ENCODE measurements around the gene NT5C. TPM values are rescaled to one million over a fixed set of nuclear protein-coding genes. Genes with fewer than 3 reads are reported as not detected.
"Not testable (repeated sequence)": the region's sequence is repeated elsewhere in the genome, so short reads cannot be mapped to it uniquely, and the experiment has no call there.

The NT5C gene
- total RNA-seq, 1 donor, result 40.2 TPM

DNA sequence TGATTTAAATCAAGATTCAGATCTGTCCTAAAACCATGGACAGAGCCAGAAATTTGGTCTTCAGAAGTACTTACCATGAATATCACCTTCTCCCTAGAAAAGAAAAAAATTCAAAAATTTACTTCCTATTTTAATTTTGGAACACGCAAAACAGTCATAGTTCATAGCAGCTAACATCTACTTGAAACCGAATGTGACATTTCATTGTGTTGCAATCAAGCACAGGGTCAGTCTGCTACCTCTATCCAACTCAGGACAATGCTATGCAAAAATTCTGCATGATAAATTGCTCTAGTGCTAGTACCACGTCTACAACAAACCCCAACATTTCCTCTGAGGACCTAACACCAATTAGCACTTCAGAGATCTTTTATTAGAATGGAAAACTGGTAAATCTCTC lies 15.1 kb upstream of the NT5C start:
- TF ChIP-seq, protein P1, sequence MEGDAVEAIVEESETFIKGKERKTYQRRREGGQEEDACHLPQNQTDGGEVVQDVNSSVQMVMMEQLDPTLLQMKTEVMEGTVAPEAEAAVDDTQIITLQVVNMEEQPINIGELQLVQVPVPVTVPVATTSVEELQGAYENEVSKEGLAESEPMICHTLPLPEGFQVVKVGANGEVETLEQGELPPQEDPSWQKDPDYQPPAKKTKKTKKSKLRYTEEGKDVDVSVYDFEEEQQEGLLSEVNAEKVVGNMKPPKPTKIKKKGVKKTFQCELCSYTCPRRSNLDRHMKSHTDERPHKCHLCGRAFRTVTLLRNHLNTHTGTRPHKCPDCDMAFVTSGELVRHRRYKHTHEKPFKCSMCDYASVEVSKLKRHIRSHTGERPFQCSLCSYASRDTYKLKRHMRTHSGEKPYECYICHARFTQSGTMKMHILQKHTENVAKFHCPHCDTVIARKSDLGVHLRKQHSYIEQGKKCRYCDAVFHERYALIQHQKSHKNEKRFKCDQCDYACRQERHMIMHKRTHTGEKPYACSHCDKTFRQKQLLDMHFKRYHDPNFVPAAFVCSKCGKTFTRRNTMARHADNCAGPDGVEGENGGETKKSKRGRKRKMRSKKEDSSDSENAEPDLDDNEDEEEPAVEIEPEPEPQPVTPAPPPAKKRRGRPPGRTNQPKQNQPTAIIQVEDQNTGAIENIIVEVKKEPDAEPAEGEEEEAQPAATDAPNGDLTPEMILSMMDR (IDR thresholded peaks at IDR 0.05; ENCODE audit: insufficient read depth, low read depth, low read length), result no peak
- DNase-seq (ENCODE audit: low read depth), result peak; percentile 40
- no peak overlapping the region for H3K4me3 ChIP-seq (ENCODE audit: low read depth, low read length)

DNA sequence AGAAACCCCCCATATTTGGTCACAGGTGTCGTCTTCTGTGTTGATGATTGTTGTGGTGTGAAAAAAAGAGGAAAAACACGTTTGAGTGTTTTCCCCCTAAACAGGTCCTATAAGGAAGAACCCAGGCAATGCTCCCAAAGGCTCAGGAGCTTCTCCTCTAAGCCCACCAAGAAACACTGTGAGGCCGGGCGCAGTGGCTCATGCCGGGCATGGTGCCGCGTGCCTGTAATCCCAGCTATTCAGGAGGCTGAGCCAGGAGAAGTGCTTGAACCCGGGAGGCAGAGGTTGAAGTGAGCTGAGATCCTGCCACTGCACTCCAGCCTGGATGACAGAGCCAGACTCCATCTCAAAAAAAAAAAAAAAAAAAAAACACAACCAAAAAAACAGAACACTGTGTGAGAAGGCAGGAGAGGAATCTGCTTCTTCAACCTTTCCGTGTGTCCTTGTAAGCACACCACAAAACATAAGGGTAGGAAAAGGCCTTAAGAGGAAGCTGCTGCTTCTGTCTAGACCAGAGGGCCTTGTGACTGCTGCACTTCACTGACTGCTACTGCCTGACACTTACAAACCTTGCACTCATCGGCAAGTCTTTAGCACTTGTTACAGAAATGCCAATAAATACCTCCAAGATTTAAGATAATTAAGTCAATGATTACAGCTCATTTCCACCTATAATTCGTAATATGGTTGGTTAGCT lies 13.4 kb upstream of the NT5C start:
- no peak overlapping the region for H3K4me3 ChIP-seq (ENCODE audit: low read depth, low read length)
- TF ChIP-seq, protein P1 (IDR thresholded peaks at IDR 0.05; ENCODE audit: insufficient read depth, low read depth, low read length), result no peak
- no peak for DNase-seq (ENCODE audit: low read depth)

DNA sequence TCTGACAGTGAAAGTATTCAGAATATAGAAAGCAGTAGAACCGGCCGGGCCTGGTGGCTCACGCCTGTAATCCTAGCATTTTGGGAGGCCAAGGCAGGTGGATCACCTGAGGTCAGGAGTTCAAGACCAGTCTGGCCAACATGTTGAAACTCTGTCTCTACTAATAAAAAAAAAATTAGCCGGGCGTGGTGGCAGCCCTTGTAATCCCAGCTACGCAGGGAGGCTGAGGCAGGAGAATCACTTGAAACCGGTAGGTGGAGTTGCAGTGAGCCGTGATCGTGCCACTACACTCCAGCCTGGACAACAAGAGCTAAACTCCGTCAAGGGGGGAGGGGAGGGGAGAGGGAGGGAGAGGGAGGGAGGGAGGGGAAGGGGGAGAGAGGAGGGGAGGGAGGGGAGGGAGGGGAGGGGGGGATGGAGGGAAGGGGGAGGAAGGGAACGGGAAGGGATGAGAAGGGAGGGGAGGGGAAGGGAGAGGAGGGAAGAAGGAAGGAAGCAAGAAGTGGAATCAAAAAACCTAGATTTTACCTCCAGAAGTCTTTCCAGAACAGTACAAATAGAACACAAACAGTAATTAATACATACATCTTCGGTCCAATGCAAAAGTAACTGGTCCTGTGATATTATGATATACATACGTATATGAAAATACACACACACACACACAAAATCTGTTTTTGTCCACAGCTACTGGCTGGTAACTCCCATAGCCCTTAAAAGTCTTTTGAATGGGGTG lies 10.9 kb upstream of the NT5C start:
- no peak for DNase-seq (ENCODE audit: low read depth)
- H3K4me3 ChIP-seq (ENCODE audit: low read depth, low read length), result no peak overlapping the region
- TF ChIP-seq, protein P1 (IDR thresholded peaks at IDR 0.05; ENCODE audit: insufficient read depth, low read depth, low read length), result no peak

GRCh38 chr17:75138519-75138918 lies 7.0 kb upstream of the NT5C start:
- TF ChIP-seq, protein P1 (IDR thresholded peaks at IDR 0.05; ENCODE audit: insufficient read depth, low read depth, low read length), result no peak
- DNase-seq (ENCODE audit: low read depth), result no peak
- no peak overlapping the region for H3K4me3 ChIP-seq (ENCODE audit: low read depth, low read length)

DNA sequence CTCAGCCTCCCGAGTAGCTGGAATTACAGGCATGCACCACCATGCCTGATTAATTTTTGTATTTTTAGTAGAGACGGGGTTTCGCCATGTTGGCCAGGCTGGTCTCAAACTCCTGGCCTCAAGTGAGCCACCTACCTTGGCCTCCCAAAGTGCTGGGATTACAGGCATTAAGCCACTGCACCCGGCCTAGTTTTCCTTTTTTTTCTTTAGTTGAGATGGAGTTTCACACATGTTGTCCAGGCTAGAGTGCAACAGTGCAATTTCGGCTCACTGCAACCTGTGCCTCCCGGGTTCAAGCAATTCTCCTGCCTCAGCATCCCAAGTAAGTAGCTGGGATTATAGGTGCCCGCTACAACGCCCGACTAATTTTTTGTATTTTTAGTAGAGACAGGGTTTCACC lies 6.2 kb upstream of the NT5C start:
- not testable (repeated sequence) for DNase-seq (ENCODE audit: low read depth); H3K4me3 ChIP-seq (ENCODE audit: low read depth, low read length)

- DNase-seq (ENCODE audit: low read depth), result no peak
- TF ChIP-seq, protein P1 (IDR thresholded peaks at IDR 0.05; ENCODE audit: insufficient read depth, low read depth, low read length), result no peak
- no peak overlapping the region for H3K4me3 ChIP-seq (ENCODE audit: low read depth, low read length)
These were observed 4.4 kb upstream of the NT5C start for GRCh38 chr17:75135946-75136345.

- H3K4me3 ChIP-seq (ENCODE audit: low read depth, low read length), result no peak overlapping the region
- DNase-seq (ENCODE audit: low read depth), result no peak
- TF ChIP-seq, protein P1 (IDR thresholded peaks at IDR 0.05; ENCODE audit: insufficient read depth, low read depth, low read length), result no peak
These were observed 3.9 kb upstream of the NT5C start for GRCh38 chr17:75135452-75135851.

DNA sequence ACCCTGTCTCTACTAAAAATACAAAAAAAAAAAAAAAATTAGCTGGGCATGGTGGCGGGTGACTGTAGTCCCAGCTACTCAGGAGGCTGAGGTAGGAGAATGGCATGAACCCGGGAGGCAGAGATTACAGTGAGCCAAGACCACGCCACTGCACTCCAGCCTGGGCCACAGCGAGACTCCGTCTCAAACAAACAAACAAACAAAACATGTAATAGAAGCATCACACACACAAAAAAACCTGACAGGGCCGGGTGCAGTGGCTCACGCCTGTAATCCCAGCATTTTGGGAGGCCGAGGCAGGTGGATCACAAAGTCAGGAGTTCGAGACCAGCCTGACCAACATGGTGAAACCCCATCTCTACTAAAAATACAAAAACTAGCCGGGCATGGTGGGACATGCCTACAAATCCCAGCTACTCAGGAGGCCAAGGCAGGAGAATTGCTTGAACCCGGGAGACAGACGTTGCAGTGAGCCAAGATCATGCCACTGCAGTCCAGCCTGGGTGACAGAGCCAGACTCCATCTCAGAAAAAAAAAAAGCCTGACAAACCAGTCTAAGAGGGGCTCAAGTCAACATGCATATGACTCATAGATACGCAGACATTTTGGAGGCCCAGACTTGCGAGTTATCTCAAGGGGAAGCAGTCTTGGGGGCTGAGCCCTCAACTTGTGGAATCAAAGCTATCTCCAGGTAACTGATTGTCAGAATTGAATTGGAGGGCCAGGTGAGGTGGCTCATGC lies 2.2 kb upstream of the NT5C start:
- not testable (repeated sequence) for H3K4me3 ChIP-seq (ENCODE audit: low read depth, low read length); DNase-seq (ENCODE audit: low read depth)
